ENCODE measurements around the gene OR6N1.

GRCh38 chr1:158720620-158721019 is 51.4 kb downstream of the OR6N1 start, which contains the start of gene OR6K3:
- TF ChIP-seq POLR2AphosphoS5 (IDR thresholded peaks at IDR 0.05; ENCODE audit: low read depth, low read length) (no peak), POLR2A (IDR thresholded peaks at IDR 0.05; ENCODE audit: low read depth, low read length) (no peak), TAF1 (IDR thresholded peaks at IDR 0.05; ENCODE audit: borderline replicate concordance, low read depth, low read length) (no peak)

Data from GM12892 (cell line).